ENCODE results near the gene SIAH3.

- no peak for TF ChIP-seq CTCF (conservative IDR thresholded peaks at IDR 0.05; ENCODE audit: low read depth, low read length)
- no peak for TF ChIP-seq EZH2 (IDR thresholded peaks at IDR 0.05; ENCODE audit: low read length, unreplicated experiment)
Observed at GRCh38 chr13:45742985-45743384, 108.6 kb downstream of the SIAH3 start.

Measured in PC-3 (cell line).